K562 (cell line): ENCODE data around the gene ZNF277.

Source experiments
- ARID2 ChIP-seq: fragments of 450-650 bp; IDR thresholded peaks from 2 replicates; pipeline ENCODE4 v1.6.1; 2017; ENCODE audit warnings: antibody characterized with exemption, mild to moderate bottlenecking
- HDAC6 ChIP-seq: IDR thresholded peaks from 2 replicates; pipeline ENCODE4 v1.6.1; 2012; ENCODE audit warnings: low read depth, mild to moderate bottlenecking, control low read depth, inconsistent platforms, low read length, moderate library complexity
- POLR2AphosphoS5 ChIP-seq: IDR thresholded peaks from 2 replicates; pipeline ENCODE4 v1.6.1; 2011; ENCODE audit warnings: mild to moderate bottlenecking, low read depth, low read length, moderate library complexity; ENCODE audit not compliant: control insufficient read depth, insufficient read depth
- SMARCA4 ChIP-seq: fragments of 450-650 bp; IDR thresholded peaks from 2 replicates; pipeline ENCODE4 v1.6.1; 2016
- USF1 ChIP-seq: sonication (generic); formaldehyde crosslinking; IDR thresholded peaks from 2 replicates; pipeline ENCODE4 v1.9.0; 2022; ENCODE audit warnings: mild to moderate bottlenecking, missing genetic modification reagents
- TF ChIP-seq, protein P1 (sequence below), 3 experiments: IDR thresholded peaks in 2 of 3; conservative IDR thresholded peaks in 1 of 3; 2 replicates each; pipeline ENCODE4 v1.5.1; 2011 to 2012; ENCODE audit warnings: low read length in 3 of 3, mild to moderate bottlenecking in 3 of 3, control low read depth in 2 of 3, improper control_type of control experiment in 1 of 3, inconsistent platforms in 1 of 3, low read depth in 1 of 3, mixed read lengths in 1 of 3, moderate library complexity in 1 of 3; ENCODE audit not compliant: insufficient read depth in 2 of 3

GRCh38 chr7:112172870-112173567 lies 33.5 kb upstream of the ZNF277 start:
- TF ChIP-seq HDAC6 (no peak), ARID2 (no peak), POLR2AphosphoS5 (no peak), SMARCA4 (no peak), USF1 (CRISPR knock-in tag) (no peak)
- TF ChIP-seq, protein P1, sequence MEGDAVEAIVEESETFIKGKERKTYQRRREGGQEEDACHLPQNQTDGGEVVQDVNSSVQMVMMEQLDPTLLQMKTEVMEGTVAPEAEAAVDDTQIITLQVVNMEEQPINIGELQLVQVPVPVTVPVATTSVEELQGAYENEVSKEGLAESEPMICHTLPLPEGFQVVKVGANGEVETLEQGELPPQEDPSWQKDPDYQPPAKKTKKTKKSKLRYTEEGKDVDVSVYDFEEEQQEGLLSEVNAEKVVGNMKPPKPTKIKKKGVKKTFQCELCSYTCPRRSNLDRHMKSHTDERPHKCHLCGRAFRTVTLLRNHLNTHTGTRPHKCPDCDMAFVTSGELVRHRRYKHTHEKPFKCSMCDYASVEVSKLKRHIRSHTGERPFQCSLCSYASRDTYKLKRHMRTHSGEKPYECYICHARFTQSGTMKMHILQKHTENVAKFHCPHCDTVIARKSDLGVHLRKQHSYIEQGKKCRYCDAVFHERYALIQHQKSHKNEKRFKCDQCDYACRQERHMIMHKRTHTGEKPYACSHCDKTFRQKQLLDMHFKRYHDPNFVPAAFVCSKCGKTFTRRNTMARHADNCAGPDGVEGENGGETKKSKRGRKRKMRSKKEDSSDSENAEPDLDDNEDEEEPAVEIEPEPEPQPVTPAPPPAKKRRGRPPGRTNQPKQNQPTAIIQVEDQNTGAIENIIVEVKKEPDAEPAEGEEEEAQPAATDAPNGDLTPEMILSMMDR (IDR thresholded peaks at IDR 0.05 in 2 of 3, conservative IDR thresholded peaks at IDR 0.05 in 1 of 3; ENCODE audit: insufficient read depth in 2 of 3, low read depth in 1 of 3, low read length in 3 of 3) = no peak
